ENCODE results near the gene EFTUD2. TPM values are rescaled to one million over a fixed set of nuclear protein-coding genes. Genes with fewer than 3 reads are reported as not detected.

The EFTUD2 gene
- total RNA-seq, 1 experiment from 2014 or later = 150 TPM

- H3K9me3 ChIP-seq (ENCODE audit: control insufficient read depth in 1 of 2, insufficient read depth in 1 of 2, low read depth in 1 of 2, low read length in 2 of 2) = no peaks in the 10 kb centered on the region
- intact Hi-C loops (cut with micrococcal nuclease) = no loop called here
- ChIA-PET CTCF (interaction anchor here (0.9 to 1.3 kb wide), 2 partner anchors 102 to 106 kb away, joined by 5 read pairs; no protein-coding TSS in a partner anchor), POLR2A (no interaction called here), RAD21 (ENCODE audit: low non-redundant PET in 1 of 2, low total read pairs in 2 of 2, uncharacterized antibody in 2 of 2, unreplicated experiment in 2 of 2) (no interaction called here)
- no peaks in the 10 kb centered on the region for H3K9me2 ChIP-seq (ENCODE audit: insufficient read depth)
- peaks cover 17% of the 10 kb centered on the region for H3K79me2 ChIP-seq (ENCODE audit: insufficient read depth, low read length)
- H3K4me3 ChIP-seq (replicated peaks in 1 of 2; ENCODE audit: low read depth in 1 of 2, low read length in 2 of 2) = no peak overlapping the region
- H3K9ac ChIP-seq (ENCODE audit: low read length) = no peak overlapping the region
- no peaks in the 10 kb centered on the region for H3K27me3 ChIP-seq (ENCODE audit: insufficient read depth, low read length)
- no peak overlapping the region for H2AFZ ChIP-seq (ENCODE audit: low read depth, low read length, poor library complexity, severe bottlenecking)
- TF ChIP-seq EZH2phosphoT487 (IDR thresholded peaks at IDR 0.05; ENCODE audit: borderline replicate concordance) (no peak), ZNF274 (IDR thresholded peaks at IDR 0.05; ENCODE audit: low read depth, low read length) (no peak), ELF1 (IDR thresholded peaks at IDR 0.05; ENCODE audit: borderline replicate concordance, low read depth) (no peak)
- DNase-seq (ENCODE audit: low read depth, low spot score) (no peak), ATAC-seq (no peak)
- H3K4me1 ChIP-seq (ENCODE audit: control insufficient read depth in 1 of 2, insufficient read depth in 2 of 2, low read length in 2 of 2) = no peaks in the 10 kb centered on the region
- peaks cover 59 to 67% of the 10 kb centered on the region in 2 experiments for H3K36me3 ChIP-seq (ENCODE audit: control insufficient read depth in 1 of 2, insufficient read depth in 2 of 2, low read length in 2 of 2)
- no peak overlapping the region for H3K27ac ChIP-seq (ENCODE audit: low read depth, low read length)
- no TSS peak for BruUV-seq (replicated peaks)
- H4K20me1 ChIP-seq (ENCODE audit: insufficient read depth) = no peaks in the 10 kb centered on the region
- no peak overlapping the region for H3K4me2 ChIP-seq (ENCODE audit: low read length)
These were observed 18.1 kb downstream of the EFTUD2 start for GRCh38 chr17:44881145-44881544.

- intact Hi-C loops (cut with micrococcal nuclease) = no loop called here
- Histone ChIP-seq H3K4me2 (ENCODE audit: low read length) (no peak overlapping the region), H4K20me1 (ENCODE audit: insufficient read depth) (no peaks in the 10 kb centered on the region), H3K27ac (ENCODE audit: low read depth, low read length) (no peak overlapping the region), H3K27me3 (ENCODE audit: insufficient read depth, low read length) (no peaks in the 10 kb centered on the region), H3K9ac (ENCODE audit: low read length) (no peak overlapping the region), H3K36me3 (ENCODE audit: control insufficient read depth in 1 of 2, insufficient read depth in 2 of 2, low read length in 2 of 2) (peaks cover 60 to 69% of the 10 kb centered on the region in 2 experiments), H3K9me2 (ENCODE audit: insufficient read depth) (no peaks in the 10 kb centered on the region), H3K79me2 (ENCODE audit: insufficient read depth, low read length) (peaks cover 19% of the 10 kb centered on the region), H2AFZ (ENCODE audit: low read depth, low read length, poor library complexity, severe bottlenecking) (no peak overlapping the region), H3K4me3 (replicated peaks in 1 of 2; ENCODE audit: low read depth in 1 of 2, low read length in 2 of 2) (no peak overlapping the region), H3K4me1 (ENCODE audit: control insufficient read depth in 1 of 2, insufficient read depth in 2 of 2, low read length in 2 of 2) (no peaks in the 10 kb centered on the region), H3K9me3 (ENCODE audit: control insufficient read depth in 1 of 2, insufficient read depth in 1 of 2, low read depth in 1 of 2, low read length in 2 of 2) (no peaks in the 10 kb centered on the region)
- ATAC-seq = no peak
- no peak for DNase-seq (ENCODE audit: low read depth, low spot score)
- RAD21 ChIA-PET (ENCODE audit: low non-redundant PET in 1 of 2, low total read pairs in 2 of 2, uncharacterized antibody in 2 of 2, unreplicated experiment in 2 of 2) = no interaction called here
- CTCF ChIA-PET = interaction anchor here (3.0 kb wide), 1 partner anchor 101 kb away, joined by 29 read pairs; no protein-coding TSS in a partner anchor
- no TSS peak for BruUV-seq (replicated peaks)
- POLR2A ChIA-PET = no interaction called here
- TF ChIP-seq TCF7L2 (IDR thresholded peaks at IDR 0.05; ENCODE audit: borderline replicate concordance, extremely low read depth, insufficient read depth, insufficient read length) (no peak), POLR2AphosphoS5 (IDR thresholded peaks at IDR 0.05; ENCODE audit: low read depth, low read length) (no peak), EZH2phosphoT487 (IDR thresholded peaks at IDR 0.05; ENCODE audit: borderline replicate concordance) (no peak), SIN3A (IDR thresholded peaks at IDR 0.05; ENCODE audit: low read depth) (no peak), ELF1 (IDR thresholded peaks at IDR 0.05; ENCODE audit: borderline replicate concordance, low read depth) (no peak), EGR1 (IDR thresholded peaks at IDR 0.05; ENCODE audit: low read depth) (no peak), SRF (IDR thresholded peaks at IDR 0.05; ENCODE audit: low read depth) (no peak), YY1 (IDR thresholded peaks at IDR 0.05; ENCODE audit: extremely low read depth, insufficient replicate concordance, low read depth, low read length) (no peak), SP1 (IDR thresholded peaks at IDR 0.05; ENCODE audit: low read depth) (no peak), CTCF (IDR thresholded peaks at IDR 0.05 in 2 of 3, conservative IDR thresholded peaks at IDR 0.05 in 1 of 3; ENCODE audit: borderline replicate concordance in 1 of 3, insufficient read depth in 1 of 3, low read depth in 2 of 3, low read length in 2 of 3) (no peak), ATF3 (IDR thresholded peaks at IDR 0.05) (no peak), MAX (IDR thresholded peaks at IDR 0.05) (no peak), ZBTB33 (IDR thresholded peaks at IDR 0.05; ENCODE audit: extremely low read depth, insufficient replicate concordance, low read length) (no peak), FOSL1 (IDR thresholded peaks at IDR 0.05; ENCODE audit: low read depth) (no peak)
These were observed 19.2 kb downstream of the EFTUD2 start for GRCh38 chr17:44880062-44880461.
